ENCODE results near the gene CENATAC.

DNA sequence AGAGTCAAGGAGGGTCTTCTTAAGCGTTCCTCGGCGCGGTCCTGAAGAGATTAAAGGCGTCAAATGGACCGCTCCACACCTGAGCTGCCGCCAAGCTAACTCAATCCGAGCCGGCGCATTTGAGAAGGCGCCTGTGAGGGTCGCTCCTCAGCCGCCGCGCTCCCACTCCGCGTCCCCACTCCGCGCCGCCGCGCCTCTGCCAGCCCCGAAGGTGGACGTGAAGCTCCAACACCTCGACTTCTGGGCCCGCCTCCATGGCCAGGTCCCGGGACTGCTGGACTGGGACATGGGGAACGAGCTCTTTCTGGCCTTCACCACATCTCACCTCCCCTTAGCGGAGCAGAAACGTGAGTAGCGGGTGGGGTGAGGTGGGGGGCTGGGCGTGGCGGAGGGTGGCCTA, 26.3 kb upstream of the CENATAC start, which contains the start of gene FOXR1:
- TF ChIP-seq MAX (IDR thresholded peaks at IDR 0.05) (no peak), HNF4A (conservative IDR thresholded peaks at IDR 0.05) (no peak)
- TF ChIP-seq, protein P1, sequence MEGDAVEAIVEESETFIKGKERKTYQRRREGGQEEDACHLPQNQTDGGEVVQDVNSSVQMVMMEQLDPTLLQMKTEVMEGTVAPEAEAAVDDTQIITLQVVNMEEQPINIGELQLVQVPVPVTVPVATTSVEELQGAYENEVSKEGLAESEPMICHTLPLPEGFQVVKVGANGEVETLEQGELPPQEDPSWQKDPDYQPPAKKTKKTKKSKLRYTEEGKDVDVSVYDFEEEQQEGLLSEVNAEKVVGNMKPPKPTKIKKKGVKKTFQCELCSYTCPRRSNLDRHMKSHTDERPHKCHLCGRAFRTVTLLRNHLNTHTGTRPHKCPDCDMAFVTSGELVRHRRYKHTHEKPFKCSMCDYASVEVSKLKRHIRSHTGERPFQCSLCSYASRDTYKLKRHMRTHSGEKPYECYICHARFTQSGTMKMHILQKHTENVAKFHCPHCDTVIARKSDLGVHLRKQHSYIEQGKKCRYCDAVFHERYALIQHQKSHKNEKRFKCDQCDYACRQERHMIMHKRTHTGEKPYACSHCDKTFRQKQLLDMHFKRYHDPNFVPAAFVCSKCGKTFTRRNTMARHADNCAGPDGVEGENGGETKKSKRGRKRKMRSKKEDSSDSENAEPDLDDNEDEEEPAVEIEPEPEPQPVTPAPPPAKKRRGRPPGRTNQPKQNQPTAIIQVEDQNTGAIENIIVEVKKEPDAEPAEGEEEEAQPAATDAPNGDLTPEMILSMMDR (IDR thresholded peaks at IDR 0.05; ENCODE audit: low read depth, low read length, missing input control) = no peak

Data from liver (tissue), 3 donors.